ENCODE data around the gene SORCS2. TPM values are rescaled to one million over a fixed set of nuclear protein-coding genes. Genes with fewer than 3 reads are reported as not detected.

The SORCS2 gene
- total RNA-seq, 1 donor from 2014 or later: 29.5 TPM

DNA sequence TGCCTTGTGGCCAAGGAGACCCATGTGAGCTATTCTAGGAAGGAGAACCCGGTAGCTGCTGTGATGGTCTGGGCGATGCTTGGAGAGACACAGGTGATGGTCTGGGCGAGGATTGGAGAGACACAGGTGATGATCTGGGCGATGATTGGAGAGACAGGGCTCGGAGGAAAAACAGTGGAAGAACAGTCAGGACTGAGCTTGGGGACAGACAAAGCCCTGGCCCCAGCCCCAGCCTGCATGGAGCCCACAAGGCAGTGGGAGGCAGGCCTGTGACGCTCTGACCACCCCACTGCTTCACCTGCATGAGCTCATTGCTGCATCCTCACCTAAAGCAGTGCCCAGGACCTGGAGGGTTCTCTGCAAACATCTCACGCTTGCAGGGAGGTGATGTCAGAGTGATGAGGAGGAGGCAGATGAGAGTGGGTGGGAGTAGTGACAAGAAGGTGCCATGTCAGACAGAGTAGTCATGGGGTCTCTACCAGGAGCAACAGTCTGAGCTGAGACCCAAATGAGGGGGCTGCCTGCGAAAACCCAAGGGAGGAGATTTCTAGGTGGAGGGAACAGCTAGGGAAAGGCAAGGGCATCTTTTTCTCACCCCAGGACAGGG, 278.3 kb downstream of the SORCS2 start:
- Mint-ChIP-seq H3K36me3 (ENCODE audit: unreplicated experiment) (no peaks in the 10 kb centered on the region), H3K27me3 (ENCODE audit: unreplicated experiment) (peaks cover 16% of the 10 kb centered on the region), H3K27ac (ENCODE audit: unreplicated experiment) (peak overlapping the region; percentile 26), H3K9me3 (ENCODE audit: unreplicated experiment) (peaks cover 3% of the 10 kb centered on the region), H3K4me3 (ENCODE audit: unreplicated experiment) (no peak overlapping the region), H3K4me1 (ENCODE audit: low read depth, unreplicated experiment) (peaks cover 18% of the 10 kb centered on the region)
- TF ChIP-seq, protein P1, sequence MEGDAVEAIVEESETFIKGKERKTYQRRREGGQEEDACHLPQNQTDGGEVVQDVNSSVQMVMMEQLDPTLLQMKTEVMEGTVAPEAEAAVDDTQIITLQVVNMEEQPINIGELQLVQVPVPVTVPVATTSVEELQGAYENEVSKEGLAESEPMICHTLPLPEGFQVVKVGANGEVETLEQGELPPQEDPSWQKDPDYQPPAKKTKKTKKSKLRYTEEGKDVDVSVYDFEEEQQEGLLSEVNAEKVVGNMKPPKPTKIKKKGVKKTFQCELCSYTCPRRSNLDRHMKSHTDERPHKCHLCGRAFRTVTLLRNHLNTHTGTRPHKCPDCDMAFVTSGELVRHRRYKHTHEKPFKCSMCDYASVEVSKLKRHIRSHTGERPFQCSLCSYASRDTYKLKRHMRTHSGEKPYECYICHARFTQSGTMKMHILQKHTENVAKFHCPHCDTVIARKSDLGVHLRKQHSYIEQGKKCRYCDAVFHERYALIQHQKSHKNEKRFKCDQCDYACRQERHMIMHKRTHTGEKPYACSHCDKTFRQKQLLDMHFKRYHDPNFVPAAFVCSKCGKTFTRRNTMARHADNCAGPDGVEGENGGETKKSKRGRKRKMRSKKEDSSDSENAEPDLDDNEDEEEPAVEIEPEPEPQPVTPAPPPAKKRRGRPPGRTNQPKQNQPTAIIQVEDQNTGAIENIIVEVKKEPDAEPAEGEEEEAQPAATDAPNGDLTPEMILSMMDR (IDR thresholded peaks at IDR 0.05; ENCODE audit: partially characterized antibody, unreplicated experiment): no peak
- no peak for DNase-seq

DNA sequence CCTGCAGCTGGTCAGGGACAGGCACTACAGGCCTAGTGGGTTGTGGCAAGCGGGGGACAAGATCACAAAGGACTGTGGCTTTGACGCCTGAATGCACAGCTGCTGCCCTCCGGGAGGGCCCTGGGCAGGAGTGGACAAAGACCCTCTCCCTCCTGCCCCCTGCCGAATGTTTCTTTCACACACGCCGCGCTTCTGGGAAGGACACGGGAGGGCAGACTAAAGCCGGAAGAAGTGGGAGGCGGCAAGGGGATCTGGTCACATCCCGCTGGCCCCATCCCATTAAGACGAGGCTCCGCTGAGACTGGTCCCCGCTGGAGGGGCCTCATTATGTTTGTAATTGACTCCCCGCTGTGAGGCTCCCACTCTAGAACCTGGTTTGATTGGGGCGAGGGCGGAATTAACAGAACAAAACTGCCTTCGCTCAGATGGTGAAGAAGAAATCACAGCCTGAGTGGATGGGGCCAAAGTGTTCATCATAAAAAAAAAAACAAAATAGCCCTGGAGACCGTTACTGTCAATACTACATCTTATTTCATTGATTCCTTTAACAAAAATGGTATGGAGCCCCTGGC, 280.2 kb downstream of the SORCS2 start:
- peaks cover 3% of the 10 kb centered on the region for H3K9me3 Mint-ChIP-seq (ENCODE audit: unreplicated experiment)
- no peak for DNase-seq
- peaks cover 25% of the 10 kb centered on the region for H3K4me1 Mint-ChIP-seq (ENCODE audit: low read depth, unreplicated experiment)
- TF ChIP-seq, protein P1 (IDR thresholded peaks at IDR 0.05; ENCODE audit: partially characterized antibody, unreplicated experiment): no peak
- H3K27me3 Mint-ChIP-seq (ENCODE audit: unreplicated experiment): peaks cover 16% of the 10 kb centered on the region
- peak overlapping the region; percentile 36 for H3K27ac Mint-ChIP-seq (ENCODE audit: unreplicated experiment)
- H3K36me3 Mint-ChIP-seq (ENCODE audit: unreplicated experiment): no peaks in the 10 kb centered on the region
- H3K4me3 Mint-ChIP-seq (ENCODE audit: unreplicated experiment): no peak overlapping the region

DNA sequence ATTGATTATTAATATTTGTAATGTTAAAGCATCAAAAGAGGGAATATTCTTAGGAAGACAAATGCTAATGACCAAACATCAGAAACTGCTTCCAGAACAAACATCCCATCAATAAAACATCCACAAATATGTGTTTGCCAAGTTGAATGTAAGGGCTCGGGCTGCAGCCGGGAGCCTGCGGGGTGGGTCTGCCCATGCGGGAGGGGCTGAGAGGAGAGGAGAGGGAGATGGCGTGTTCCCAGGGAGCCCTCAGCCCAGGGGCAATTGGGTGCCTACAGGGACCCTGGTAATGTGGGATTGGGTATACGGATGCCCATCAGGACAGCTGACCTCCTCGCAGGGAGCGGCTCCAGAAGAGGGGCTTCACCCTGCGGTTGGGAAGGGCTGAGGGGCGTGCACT, 280.7 kb downstream of the SORCS2 start:
- Mint-ChIP-seq H3K9me3 (ENCODE audit: unreplicated experiment) (peaks cover 3% of the 10 kb centered on the region), H3K4me3 (ENCODE audit: unreplicated experiment) (no peak overlapping the region), H3K27ac (ENCODE audit: unreplicated experiment) (no peak overlapping the region), H3K36me3 (ENCODE audit: unreplicated experiment) (no peaks in the 10 kb centered on the region), H3K27me3 (ENCODE audit: unreplicated experiment) (peaks cover 16% of the 10 kb centered on the region), H3K4me1 (ENCODE audit: low read depth, unreplicated experiment) (peaks cover 25% of the 10 kb centered on the region)
- TF ChIP-seq, protein P1 (IDR thresholded peaks at IDR 0.05; ENCODE audit: partially characterized antibody, unreplicated experiment): no peak
- DNase-seq: no peak

DNA sequence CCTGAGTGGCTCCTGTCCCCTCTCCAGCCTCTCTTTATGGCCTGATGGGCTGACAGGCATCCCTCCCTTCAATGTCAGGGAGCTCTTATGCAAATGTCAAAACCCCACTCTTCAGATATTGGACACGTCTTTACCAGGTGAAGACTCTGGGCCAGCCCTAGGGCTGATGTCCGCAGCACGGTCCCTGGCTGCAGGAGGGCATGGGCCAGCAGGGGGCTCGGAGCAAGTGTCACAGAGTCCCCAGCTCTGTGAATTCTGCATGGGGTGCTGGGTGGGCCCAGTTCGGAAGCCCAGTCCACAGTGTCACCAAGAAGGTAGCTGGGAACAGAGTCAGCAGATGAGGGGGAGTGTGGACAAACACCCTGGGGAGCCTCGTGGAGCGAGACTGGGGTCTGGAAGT, 282.0 kb downstream of the SORCS2 start:
- Mint-ChIP-seq H3K4me1 (ENCODE audit: low read depth, unreplicated experiment) (peaks cover 25% of the 10 kb centered on the region), H3K4me3 (ENCODE audit: unreplicated experiment) (no peak overlapping the region), H3K27me3 (ENCODE audit: unreplicated experiment) (peaks cover 16% of the 10 kb centered on the region), H3K36me3 (ENCODE audit: unreplicated experiment) (no peaks in the 10 kb centered on the region), H3K27ac (ENCODE audit: unreplicated experiment) (no peak overlapping the region), H3K9me3 (ENCODE audit: unreplicated experiment) (peaks cover 4% of the 10 kb centered on the region)
- TF ChIP-seq, protein P1 (IDR thresholded peaks at IDR 0.05; ENCODE audit: partially characterized antibody, unreplicated experiment): no peak
- DNase-seq: no peak

DNA sequence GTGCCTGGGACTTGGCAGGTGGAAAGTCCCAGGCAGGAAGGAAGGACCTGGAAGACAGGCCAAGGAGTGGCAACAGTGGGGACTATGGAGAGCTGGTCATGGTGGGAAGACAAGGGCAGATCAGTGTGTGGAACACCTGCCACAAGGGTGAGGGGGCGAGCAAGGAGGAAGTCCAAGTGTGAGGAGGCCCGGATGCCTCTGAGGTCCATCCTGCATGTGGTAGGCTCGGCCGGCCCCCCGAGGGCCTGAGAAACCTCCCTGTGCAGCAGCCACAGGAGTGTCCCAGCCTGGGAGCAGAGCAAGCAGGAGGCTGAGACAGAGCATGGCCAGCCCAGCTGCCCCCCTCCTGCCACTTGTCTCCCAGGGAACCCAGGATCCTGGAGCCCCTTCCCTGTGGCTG, 282.9 kb downstream of the SORCS2 start:
- TF ChIP-seq, protein P1 (IDR thresholded peaks at IDR 0.05; ENCODE audit: partially characterized antibody, unreplicated experiment): no peak
- no peak for DNase-seq
- Mint-ChIP-seq H3K4me1 (ENCODE audit: low read depth, unreplicated experiment) (peaks cover 25% of the 10 kb centered on the region), H3K4me3 (ENCODE audit: unreplicated experiment) (no peak overlapping the region), H3K36me3 (ENCODE audit: unreplicated experiment) (no peaks in the 10 kb centered on the region), H3K9me3 (ENCODE audit: unreplicated experiment) (peaks cover 4% of the 10 kb centered on the region), H3K27ac (ENCODE audit: unreplicated experiment) (no peak overlapping the region), H3K27me3 (ENCODE audit: unreplicated experiment) (peaks cover 13% of the 10 kb centered on the region)
